CD4-positive, CD25-positive, alpha-beta regulatory T cell (primary cell): ENCODE results near the gene MVB12B. TPM values are rescaled to one million over a fixed set of nuclear protein-coding genes. Genes with fewer than 3 reads are reported as not detected.

Experiments used
- ATAC-seq, 2 donors: fragments of 150-1000 bp; cut with Tn5 transposase; one replicate each; pipeline ENCODE4 v1.10.0; 2021; ENCODE audit warnings: low read depth in 2 of 2, moderate number of reproducible peaks in 2 of 2, moderate library complexity in 1 of 2
- DNase-seq, 3 donors: peaks; one replicate each; pipeline versions ENCODE4 v3.0.0 to v3.0.0-alpha.2; 2012 to 2022; ENCODE audit warnings: mixed read lengths in 1 of 3
- H3K27ac ChIP-seq: one replicate; pipeline ENCODE4 v1.7.0; 2013; ENCODE audit warnings: mild to moderate bottlenecking, low read length; ENCODE audit not compliant: insufficient read depth, poor library complexity, severe bottlenecking
- H3K27me3 ChIP-seq: one replicate; pipeline ENCODE4 v1.7.0; 2013; ENCODE audit warnings: low read length; ENCODE audit not compliant: control insufficient read depth, insufficient read depth
- H3K36me3 ChIP-seq: one replicate; pipeline ENCODE4 v1.7.0; 2013; ENCODE audit warnings: mild to moderate bottlenecking, low read length, moderate library complexity; ENCODE audit not compliant: control insufficient read depth, insufficient read depth
- H3K4me1 ChIP-seq: 2 replicates; pipeline ENCODE4 v1.7.0; 2013; ENCODE audit warnings: mild to moderate bottlenecking, low read length; ENCODE audit not compliant: insufficient read depth, control insufficient read depth, poor library complexity, severe bottlenecking
- H3K4me3 ChIP-seq: one replicate; pipeline ENCODE4 v1.7.0; 2013; ENCODE audit warnings: low read depth, mild to moderate bottlenecking, low read length, moderate library complexity
- H3K9me3 ChIP-seq, 2 experiments: 1 replicate in 1 of 2; 2 replicates in 1 of 2; pipeline ENCODE4 v1.7.0; 2013; ENCODE audit warnings: low read length in 2 of 2, mild to moderate bottlenecking in 1 of 2, moderate library complexity in 1 of 2; ENCODE audit not compliant: control insufficient read depth in 2 of 2
- H3K27ac Mint-ChIP-seq, 3 donors: one replicate each; pipeline ENCODE4 v1.8.0; 2020 to 2022; ENCODE audit warnings: mild to moderate bottlenecking in 3 of 3, mixed read lengths in 3 of 3, moderate library complexity in 2 of 3
- H3K27me3 Mint-ChIP-seq: one replicate; pipeline ENCODE4 v1.8.0; 2022; ENCODE audit warnings: mild to moderate bottlenecking, mixed read lengths
- H3K36me3 Mint-ChIP-seq: one replicate; pipeline ENCODE4 v1.8.0; 2020; ENCODE audit warnings: mixed read lengths
- H3K4me1 Mint-ChIP-seq, 4 donors: one replicate each; pipeline ENCODE4 v1.8.0; 2020 to 2022; ENCODE audit warnings: mixed read lengths in 4 of 4, mild to moderate bottlenecking in 1 of 4
- H3K4me3 Mint-ChIP-seq, 4 donors: one replicate each; pipeline ENCODE4 v1.8.0; 2020 to 2022; ENCODE audit warnings: mild to moderate bottlenecking in 4 of 4, mixed read lengths in 4 of 4, moderate library complexity in 3 of 4
- H3K9me3 Mint-ChIP-seq, 7 donors: one replicate each; pipeline ENCODE4 v1.8.0; 2020 to 2022; ENCODE audit warnings: mixed read lengths in 7 of 7, mild to moderate bottlenecking in 3 of 7, moderate library complexity in 2 of 7
- polyA plus RNA-seq, 4 donors: library from polyadenylated mRNA; unstranded; fragments of 300-500 nt; fragmentation: Illumina TruSeq; gene quantifications; one replicate each; pipeline ENCODE4 v1.2.3, GENCODE V29; 2021
- total RNA-seq: library from RNA; stranded (reverse); gene quantifications from one replicate; pipeline ENCODE4 v1.2.3, GENCODE V29; 2022

Gene MVB12B
- total and polyA plus RNA-seq, 5 donors from 2014 or later = 0.60 to 5.1 (median 1.4) TPM

- H3K36me3 ChIP-seq = no peaks in the 10 kb centered on the region
- H3K27me3 Mint-ChIP-seq = no peaks in the 10 kb centered on the region
- no peaks in the 10 kb centered on the region for H3K9me3 Mint-ChIP-seq
- no peaks in the 10 kb centered on the region for H3K9me3 ChIP-seq
- H3K4me3 ChIP-seq = no peak overlapping the region
- peaks cover 3% of the 10 kb centered on the region for H3K36me3 Mint-ChIP-seq
- peaks cover 0 to 7% (median 3%) of the 10 kb centered on the region in 4 donors for H3K4me1 Mint-ChIP-seq
- no peak for ATAC-seq
- no peaks in the 10 kb centered on the region for H3K4me1 ChIP-seq
- no peak for DNase-seq
- H3K27ac ChIP-seq = no peak overlapping the region
- H3K27me3 ChIP-seq = no peaks in the 10 kb centered on the region
- H3K4me3 Mint-ChIP-seq = no peak overlapping the region
- H3K27ac Mint-ChIP-seq = no peak overlapping the region
Observed at GRCh38 chr9:126454795-126455194, 128.2 kb downstream of the MVB12B start.

GRCh38 chr9:126456441-126457174 is 130.0 kb downstream of the MVB12B start:
- peaks cover 3% of the 10 kb centered on the region for H3K36me3 Mint-ChIP-seq
- no peaks in the 10 kb centered on the region for H3K9me3 Mint-ChIP-seq
- Histone ChIP-seq H3K4me1 (no peaks in the 10 kb centered on the region), H3K27me3 (no peaks in the 10 kb centered on the region), H3K27ac (no peak overlapping the region), H3K36me3 (no peaks in the 10 kb centered on the region), H3K9me3 (no peaks in the 10 kb centered on the region), H3K4me3 (no peak overlapping the region)
- no peak overlapping the region for H3K27ac Mint-ChIP-seq
- no peak for DNase-seq
- peaks cover 0 to 7% (median 3%) of the 10 kb centered on the region in 4 donors for H3K4me1 Mint-ChIP-seq
- H3K27me3 Mint-ChIP-seq = no peaks in the 10 kb centered on the region
- H3K4me3 Mint-ChIP-seq = no peak overlapping the region
- no peak for ATAC-seq

- Mint-ChIP-seq H3K4me1 (peaks cover 0 to 7% (median 3%) of the 10 kb centered on the region in 4 donors), H3K9me3 (no peaks in the 10 kb centered on the region), H3K27ac (no peak overlapping the region), H3K27me3 (no peaks in the 10 kb centered on the region), H3K4me3 (no peak overlapping the region), H3K36me3 (peaks cover 3% of the 10 kb centered on the region)
- Histone ChIP-seq H3K9me3 (no peaks in the 10 kb centered on the region), H3K27me3 (no peaks in the 10 kb centered on the region), H3K27ac (no peak overlapping the region), H3K36me3 (no peaks in the 10 kb centered on the region), H3K4me1 (no peaks in the 10 kb centered on the region), H3K4me3 (no peak overlapping the region)
- DNase-seq (no peak), ATAC-seq (no peak)
Observed at GRCh38 chr9:126457175-126457547, 130.5 kb downstream of the MVB12B start.

- Histone ChIP-seq H3K36me3 (no peaks in the 10 kb centered on the region), H3K4me1 (no peaks in the 10 kb centered on the region), H3K27ac (no peak overlapping the region), H3K4me3 (no peak overlapping the region), H3K27me3 (no peaks in the 10 kb centered on the region), H3K9me3 (no peaks in the 10 kb centered on the region)
- no peak for DNase-seq
- H3K27ac Mint-ChIP-seq = peak overlapping the region in 1 of 3 donors; percentile 20
- ATAC-seq = no peak
- H3K4me3 Mint-ChIP-seq = no peak overlapping the region
- no peaks in the 10 kb centered on the region for H3K9me3 Mint-ChIP-seq
- peaks cover 3% of the 10 kb centered on the region for H3K36me3 Mint-ChIP-seq
- H3K4me1 Mint-ChIP-seq = peaks cover 0 to 6% (median 2%) of the 10 kb centered on the region in 4 donors
- H3K27me3 Mint-ChIP-seq = no peaks in the 10 kb centered on the region
Observed at GRCh38 chr9:126457890-126458289, 131.3 kb downstream of the MVB12B start.

GRCh38 chr9:126459126-126459525 is 132.5 kb downstream of the MVB12B start:
- no peaks in the 10 kb centered on the region for H3K27me3 Mint-ChIP-seq
- no peaks in the 10 kb centered on the region for H3K27me3 ChIP-seq
- H3K27ac Mint-ChIP-seq = no peak overlapping the region
- DNase-seq (no peak), ATAC-seq (no peak)
- H3K4me3 ChIP-seq = no peak overlapping the region
- no peak overlapping the region for H3K4me3 Mint-ChIP-seq
- H3K36me3 ChIP-seq = no peaks in the 10 kb centered on the region
- H3K27ac ChIP-seq = no peak overlapping the region
- no peaks in the 10 kb centered on the region for H3K9me3 ChIP-seq
- H3K9me3 Mint-ChIP-seq = no peaks in the 10 kb centered on the region
- H3K4me1 Mint-ChIP-seq = peaks cover 0 to 6% (median 4%) of the 10 kb centered on the region in 4 donors
- H3K4me1 ChIP-seq = no peaks in the 10 kb centered on the region
- peaks cover 3% of the 10 kb centered on the region for H3K36me3 Mint-ChIP-seq

- H3K4me1 Mint-ChIP-seq = peaks cover 0 to 6% (median 5%) of the 10 kb centered on the region in 4 donors
- no peak overlapping the region for H3K27ac Mint-ChIP-seq
- H3K4me3 Mint-ChIP-seq = peak overlapping the region in 1 of 4 donors; percentile 27
- no peak overlapping the region for H3K27ac ChIP-seq
- no peaks in the 10 kb centered on the region for H3K9me3 Mint-ChIP-seq
- ATAC-seq = no peak
- H3K4me1 ChIP-seq = no peaks in the 10 kb centered on the region
- no peak overlapping the region for H3K4me3 ChIP-seq
- no peaks in the 10 kb centered on the region for H3K36me3 ChIP-seq
- H3K27me3 ChIP-seq = no peaks in the 10 kb centered on the region
- H3K9me3 ChIP-seq = no peaks in the 10 kb centered on the region
- peaks cover 3% of the 10 kb centered on the region for H3K36me3 Mint-ChIP-seq
- DNase-seq = no peak
- no peaks in the 10 kb centered on the region for H3K27me3 Mint-ChIP-seq
Observed at GRCh38 chr9:126459546-126459945, 132.9 kb downstream of the MVB12B start.

- H3K27me3 Mint-ChIP-seq = no peaks in the 10 kb centered on the region
- Histone ChIP-seq H3K4me3 (no peak overlapping the region), H3K27ac (no peak overlapping the region), H3K36me3 (no peaks in the 10 kb centered on the region), H3K9me3 (no peaks in the 10 kb centered on the region), H3K27me3 (no peaks in the 10 kb centered on the region), H3K4me1 (no peaks in the 10 kb centered on the region)
- DNase-seq (no peak), ATAC-seq (no peak)
- peaks cover 0 to 10% (median 8%) of the 10 kb centered on the region in 4 donors for H3K4me1 Mint-ChIP-seq
- peaks cover 3% of the 10 kb centered on the region for H3K36me3 Mint-ChIP-seq
- no peaks in the 10 kb centered on the region for H3K9me3 Mint-ChIP-seq
- peak overlapping the region in 1 of 3 donors; percentile 25 for H3K27ac Mint-ChIP-seq
- no peak overlapping the region for H3K4me3 Mint-ChIP-seq
Observed at GRCh38 chr9:126459965-126460843, 133.6 kb downstream of the MVB12B start.
